ENCODE results near the gene GTF2A2. TPM values are rescaled to one million over a fixed set of nuclear protein-coding genes. Genes with fewer than 3 reads are reported as not detected.

GTF2A2 gene
- polyA plus RNA-seq, 1 of the 3 experiments (the other 2 are of a cell fraction) = 77.4 TPM

Other genes starting within 250 kb of the GTF2A2 start
- 0.86 and 1.1 TPM in 2 replicates for gene FAM81A, start 219.3 kb downstream of the GTF2A2 start, polyA plus RNA-seq (2012; rRNA removed)
- 0.08 TPM in 1 of 2 replicates, not detected in the other for gene GCNT3, start 45.7 kb downstream of the GTF2A2 start, polyA plus RNA-seq (2012; rRNA removed)
- gene BNIP2, start 31.8 kb upstream of the GTF2A2 start, polyA plus RNA-seq (2012; rRNA removed) = 37.0 and 67.7 TPM in 2 replicates

Data from SK-N-SH (cell line).